Coronary artery (tissue), 2 donors: ENCODE data around the gene FLT4.

Experiments used
- DNase-seq: peaks from one replicate; pipeline ENCODE4 v3.0.0-alpha.2; 2017; ENCODE audit warnings: low spot score
- H3K27ac ChIP-seq, 2 donors: fragments of 200-600 bp; sonication (generic); one replicate each; pipeline ENCODE4 v1.5.1; 2016 to 2019
- H3K4me3 ChIP-seq: fragments of 200-600 bp; sonication (generic); 2 replicates; pipeline ENCODE4 v1.5.1; 2016; ENCODE audit warnings: mild to moderate bottlenecking, moderate library complexity
- TF ChIP-seq, protein P1 (sequence below): fragments of 200-600 bp; sonication (generic); IDR thresholded peaks from one replicate; pipeline ENCODE4 v1.5.1; 2019; ENCODE audit warnings: antibody characterized with exemption

Gene FLT4

GRCh38 chr5:180644825-180645273 lies 4.6 kb downstream of the FLT4 start:
- no peak overlapping the region for H3K27ac ChIP-seq
- TF ChIP-seq, protein P1, sequence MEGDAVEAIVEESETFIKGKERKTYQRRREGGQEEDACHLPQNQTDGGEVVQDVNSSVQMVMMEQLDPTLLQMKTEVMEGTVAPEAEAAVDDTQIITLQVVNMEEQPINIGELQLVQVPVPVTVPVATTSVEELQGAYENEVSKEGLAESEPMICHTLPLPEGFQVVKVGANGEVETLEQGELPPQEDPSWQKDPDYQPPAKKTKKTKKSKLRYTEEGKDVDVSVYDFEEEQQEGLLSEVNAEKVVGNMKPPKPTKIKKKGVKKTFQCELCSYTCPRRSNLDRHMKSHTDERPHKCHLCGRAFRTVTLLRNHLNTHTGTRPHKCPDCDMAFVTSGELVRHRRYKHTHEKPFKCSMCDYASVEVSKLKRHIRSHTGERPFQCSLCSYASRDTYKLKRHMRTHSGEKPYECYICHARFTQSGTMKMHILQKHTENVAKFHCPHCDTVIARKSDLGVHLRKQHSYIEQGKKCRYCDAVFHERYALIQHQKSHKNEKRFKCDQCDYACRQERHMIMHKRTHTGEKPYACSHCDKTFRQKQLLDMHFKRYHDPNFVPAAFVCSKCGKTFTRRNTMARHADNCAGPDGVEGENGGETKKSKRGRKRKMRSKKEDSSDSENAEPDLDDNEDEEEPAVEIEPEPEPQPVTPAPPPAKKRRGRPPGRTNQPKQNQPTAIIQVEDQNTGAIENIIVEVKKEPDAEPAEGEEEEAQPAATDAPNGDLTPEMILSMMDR = no peak

GRCh38 chr5:180644129-180644824 lies 5.1 kb downstream of the FLT4 start:
- Histone ChIP-seq H3K4me3 (no peak overlapping the region), H3K27ac (no peak overlapping the region)
- no peak for DNase-seq
- TF ChIP-seq, protein P1 = no peak

More at GRCh38 chr5:180644825-180645273, 4.6 kb downstream of the FLT4 start:
- DNase-seq = no peak
- H3K4me3 ChIP-seq = no peak overlapping the region

DNA sequence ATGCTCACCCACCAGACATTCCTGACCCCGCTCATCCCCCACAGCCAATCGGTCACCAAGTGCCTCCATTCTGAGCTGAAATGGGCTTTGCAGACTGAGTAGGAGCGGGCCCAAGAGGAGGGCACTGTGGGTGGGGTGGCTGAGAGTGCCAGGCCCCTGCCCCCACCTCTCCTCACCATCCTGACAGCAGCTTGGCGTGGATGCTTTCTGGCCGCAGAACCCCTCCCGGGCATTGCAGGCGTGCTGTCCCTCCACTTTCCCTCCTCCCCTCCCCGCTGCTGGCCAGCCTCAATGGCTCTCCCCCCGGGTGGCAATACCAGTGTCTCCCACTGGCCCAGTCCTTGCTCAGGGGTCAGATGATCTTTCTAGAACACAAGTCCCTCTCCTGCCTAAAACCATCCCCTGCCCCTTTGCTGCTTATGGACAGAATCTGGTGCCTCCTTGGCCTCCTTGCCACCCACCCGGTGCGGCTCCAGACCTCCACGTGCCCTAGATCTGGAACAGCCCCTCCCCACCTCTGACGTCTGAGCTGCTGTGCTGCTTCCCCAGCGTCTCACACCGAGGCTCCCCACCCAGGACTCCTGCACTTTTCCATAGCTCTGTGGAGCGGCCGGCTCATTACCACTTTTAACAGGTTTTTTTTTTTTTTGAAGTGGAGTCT lies 6.1 kb downstream of the FLT4 start:
- TF ChIP-seq, protein P1 = no peak
- no peak for DNase-seq
- no peak overlapping the region for H3K4me3 ChIP-seq
- no peak overlapping the region for H3K27ac ChIP-seq

- Histone ChIP-seq H3K27ac (no peak overlapping the region), H3K4me3 (no peak overlapping the region)
- TF ChIP-seq, protein P1 = no peak
- DNase-seq = no peak
Observed at GRCh38 chr5:180642779-180643178, 6.6 kb downstream of the FLT4 start.

DNA sequence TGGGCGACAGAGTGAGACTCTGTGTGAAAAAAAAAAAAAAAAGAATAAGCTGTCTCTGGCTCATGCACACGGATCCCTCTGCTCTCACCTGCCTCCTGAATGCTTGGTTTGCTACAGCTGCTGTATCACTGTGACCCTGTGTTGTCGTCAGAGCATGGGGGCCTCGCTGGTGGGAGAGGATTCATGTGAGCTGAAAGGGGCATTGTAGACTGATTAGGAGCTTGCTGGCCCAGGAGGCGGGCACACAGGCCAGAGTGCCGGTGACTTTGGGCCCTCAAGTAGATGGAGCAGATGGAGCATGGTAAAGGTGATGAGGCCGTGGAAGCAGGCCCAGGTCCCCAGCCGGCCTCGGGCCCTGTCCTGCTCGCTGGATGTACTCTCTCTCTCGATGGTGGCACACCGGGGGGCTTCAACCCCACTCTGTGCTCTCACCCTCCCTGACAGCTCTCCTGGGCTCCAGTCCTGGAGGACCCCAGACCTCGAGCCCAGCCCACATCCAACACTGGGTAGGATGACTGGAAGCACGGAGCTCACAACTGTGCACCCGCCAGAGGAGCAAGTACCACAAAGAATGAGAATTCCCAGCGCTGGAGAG lies 7.1 kb downstream of the FLT4 start:
- no peak for DNase-seq
- Histone ChIP-seq H3K27ac (no peak overlapping the region), H3K4me3 (no peak overlapping the region)
- TF ChIP-seq, protein P1 = no peak

- TF ChIP-seq, protein P1 = no peak
- Histone ChIP-seq H3K4me3 (no peak overlapping the region), H3K27ac (no peak overlapping the region)
- no peak for DNase-seq
Observed at GRCh38 chr5:180641566-180641900, 7.9 kb downstream of the FLT4 start.
